PC-9 (cell line): ENCODE results near the gene ITCH. TPM values are rescaled to one million over a fixed set of nuclear protein-coding genes. Genes with fewer than 3 reads are reported as not detected.
A peak's percentile ranks its signal among the peaks of the same experiment; 100 is the strongest.
"Not testable (repeated sequence)": the region's sequence is repeated elsewhere in the genome, so short reads cannot be mapped to it uniquely, and the experiment has no call there.

Experiments used
- BruUV-seq: library from RNA; stranded (reverse); fragments of 400-500 nt; replicated peaks from 2 replicates; lab custom pipeline; 2021; lab: Mats Ljungman, UMichigan
- CTCF ChIA-PET: fragments of 300-600 bp; sonication (Branson Sonifier 250); formaldehyde crosslinking; loops from one replicate; lab custom pipeline; 2022; ENCODE audit warnings: antibody characterized with exemption; lab: Charles Lee
- POLR2A ChIA-PET: fragments of 300-600 bp; sonication (Branson Sonifier 250); formaldehyde crosslinking; loops from one replicate; lab custom pipeline; 2022; ENCODE audit warnings: antibody characterized with exemption; ENCODE audit not compliant: unreplicated experiment; lab: Charles Lee
- DNase-seq, 2 experiments: peaks; one replicate each; pipeline versions ENCODE4 v3.0.0 to v3.0.0-alpha.2; 2015 to 2022; ENCODE audit warnings: mixed read lengths in 1 of 2
- H2AFZ ChIP-seq: fragments of 200-600 bp; sonication (generic); 2 replicates; pipeline ENCODE4 v1.8.1; 2017; ENCODE audit warnings: antibody characterized with exemption
- H3F3A ChIP-seq: fragments of 200-600 bp; sonication (generic); 2 replicates; pipeline ENCODE4 v1.8.1; 2017; ENCODE audit warnings: antibody characterized with exemption, mild to moderate bottlenecking, low read depth; ENCODE audit not compliant: insufficient read depth
- H3K27ac ChIP-seq: fragments of 200-600 bp; sonication (generic); 2 replicates; pipeline ENCODE4 v1.6.1; 2016; ENCODE audit warnings: mixed run types
- H3K27me3 ChIP-seq: fragments of 200-600 bp; sonication (generic); 2 replicates; pipeline ENCODE4 v1.6.1; 2016; ENCODE audit warnings: low read depth, mixed run types; ENCODE audit not compliant: insufficient read depth
- H3K36me3 ChIP-seq: fragments of 200-600 bp; sonication (generic); 2 replicates; pipeline ENCODE4 v1.6.1; 2016; ENCODE audit warnings: low read depth, mixed run types
- H3K4me1 ChIP-seq: fragments of 200-600 bp; sonication (generic); replicated peaks from 2 replicates; pipeline ENCODE4 v1.6.1; 2016; ENCODE audit warnings: mixed run types; ENCODE audit not compliant: insufficient read depth
- H3K4me2 ChIP-seq: fragments of 200-600 bp; sonication (generic); 2 replicates; pipeline ENCODE4 v1.6.1; 2017; ENCODE audit warnings: mixed run types
- H3K4me3 ChIP-seq: fragments of 200-600 bp; sonication (generic); 2 replicates; pipeline ENCODE4 v1.6.1; 2016; ENCODE audit warnings: mixed run types
- H3K79me2 ChIP-seq: fragments of 200-600 bp; sonication (generic); 2 replicates; pipeline ENCODE4 v1.6.1; 2017; ENCODE audit warnings: low read depth, mixed run types
- H3K9me2 ChIP-seq: fragments of 200-600 bp; sonication (generic); 2 replicates; pipeline ENCODE4 v1.8.1; 2017; ENCODE audit warnings: mild to moderate bottlenecking; ENCODE audit not compliant: insufficient read depth
- H3K9me3 ChIP-seq: fragments of 200-600 bp; sonication (generic); 2 replicates; pipeline ENCODE4 v1.8.1; 2016; ENCODE audit warnings: low read depth; ENCODE audit not compliant: insufficient read depth
- H4K20me1 ChIP-seq: fragments of 200-600 bp; sonication (generic); 2 replicates; pipeline ENCODE4 v1.8.1; 2017; ENCODE audit not compliant: insufficient read depth
- CTCF ChIP-seq: fragments of 200-600 bp; sonication (generic); conservative IDR thresholded peaks from 2 replicates; pipeline ENCODE4 v1.6.1; 2017; ENCODE audit warnings: mixed run types, antibody characterized with exemption, mild to moderate bottlenecking, moderate library complexity
- EZH2 ChIP-seq: fragments of 200-600 bp; sonication (generic); IDR thresholded peaks from 2 replicates; pipeline ENCODE4 v1.8.0; 2017; ENCODE audit warnings: antibody characterized with exemption, low read depth
- intact Hi-C: fragments of 100-400 bp; cut with micrococcal nuclease; formaldehyde crosslinking; loops from one replicate; pipeline ENCODE4 v1.10.0; 2022; ENCODE audit not compliant: unreplicated experiment
- total RNA-seq: library from RNA; stranded (reverse); gene quantifications from 2 replicates; pipeline ENCODE4 v1.2.3, GENCODE V29; 2021

Gene ITCH
- total RNA-seq, 1 experiment from 2014 or later = 144 TPM

GRCh38 chr20:34382174-34382573 is 19.1 kb downstream of the ITCH start:
- BruUV-seq = no TSS peak
- intact Hi-C loops = no loop called here
- Histone ChIP-seq H3K36me3 (peaks cover 45% of the 10 kb centered on the region), H3K27me3 (no peaks in the 10 kb centered on the region), H3K9me3 (no peaks in the 10 kb centered on the region), H3F3A (peaks cover 77% of the 10 kb centered on the region), H3K9me2 (no peaks in the 10 kb centered on the region), H2AFZ (no peak overlapping the region), H4K20me1 (peaks cover 56% of the 10 kb centered on the region), H3K27ac (no peak overlapping the region; the same call in 1 of the 2 replicates), H3K79me2 (peaks cover 96% of the 10 kb centered on the region), H3K4me2 (no peak overlapping the region), H3K4me1 (peaks cover 34% of the 10 kb centered on the region), H3K4me3 (no peak overlapping the region)
- POLR2A ChIA-PET = no interaction called here
- TF ChIP-seq EZH2 (no peak), CTCF (no peak)
- CTCF ChIA-PET = no interaction called here
- DNase-seq = no peak

- H2AFZ ChIP-seq, intact Hi-C loops, H3K4me3 ChIP-seq, DNase-seq, H3K9me3 ChIP-seq, H3K9me2 ChIP-seq, CTCF ChIA-PET, H3K27me3 ChIP-seq, POLR2A ChIA-PET, BruUV-seq, H3K4me2 ChIP-seq, H3K27ac ChIP-seq: not testable (repeated sequence)
- Histone ChIP-seq H3K4me1 (peaks cover 36% of the 10 kb centered on the region), H3K79me2 (peaks cover 96% of the 10 kb centered on the region), H3F3A (peaks cover 77% of the 10 kb centered on the region), H3K36me3 (peaks cover 37% of the 10 kb centered on the region), H4K20me1 (peaks cover 50% of the 10 kb centered on the region)
Observed at GRCh38 chr20:34382877-34383455, 19.9 kb downstream of the ITCH start.

- no TSS peak for BruUV-seq
Observed at GRCh38 chr20:34385464-34385863, 22.4 kb downstream of the ITCH start.

More at GRCh38 chr20:34385464-34385863, 22.4 kb downstream of the ITCH start:
- Histone ChIP-seq H3K27me3 (no peaks in the 10 kb centered on the region), H3K9me3 (no peaks in the 10 kb centered on the region), H3F3A (peaks cover 88% of the 10 kb centered on the region), H3K4me2 (0 out of 2 replicates have a peak overlapping the region, but pooled peaks have one; percentile 11), H3K36me3 (peaks cover 24% of the 10 kb centered on the region), H3K27ac (peak overlapping the region; percentile 76), H3K79me2 (peaks cover 94% of the 10 kb centered on the region), H4K20me1 (peaks cover 31% of the 10 kb centered on the region), H3K9me2 (no peaks in the 10 kb centered on the region), H3K4me1 (peaks cover 48% of the 10 kb centered on the region), H2AFZ (no peak overlapping the region), H3K4me3 (no peak overlapping the region)
- ChIA-PET POLR2A (interaction anchor here (0.6 kb wide), 1 partner anchor 1540 kb away, joined by 9 read pairs; no protein-coding TSS in a partner anchor), CTCF (interaction anchor here (0.5 kb wide), 1 partner anchor 33 kb away, joined by 5 read pairs; no protein-coding TSS in a partner anchor)
- intact Hi-C loops = no loop called here
- TF ChIP-seq CTCF = no peak
- no peak for TF ChIP-seq EZH2
- no peak for DNase-seq
